HepG2 (cell line): ENCODE results near the gene ODAD4. TPM values are rescaled to one million over a fixed set of nuclear protein-coding genes. Genes with fewer than 3 reads are reported as not detected.
A peak's percentile ranks its signal among the peaks of the same experiment; 100 is the strongest.

Experiments
- ARID2 ChIP-seq: sonication (generic); formaldehyde crosslinking; IDR thresholded peaks from 2 replicates; pipeline ENCODE4 v1.8.1; 2022; ENCODE audit warnings: mild to moderate bottlenecking, missing genetic modification reagents, borderline replicate concordance
- CCDC6 ChIP-seq: sonication (generic); formaldehyde crosslinking; IDR thresholded peaks from 2 replicates; pipeline ENCODE4 v1.8.1; 2022; ENCODE audit warnings: mild to moderate bottlenecking, missing genetic modification reagents, moderate library complexity
- IKZF4 ChIP-seq: sonication (generic); formaldehyde crosslinking; IDR thresholded peaks from 2 replicates; pipeline ENCODE4 v1.5.1; 2020; ENCODE audit warnings: borderline replicate concordance, mild to moderate bottlenecking, low read depth, missing genetic modification reagents; ENCODE audit errors: not compliant biosample characterization
- IRX3 ChIP-seq: sonication (generic); formaldehyde crosslinking; IDR thresholded peaks from 2 replicates; pipeline ENCODE4 v1.8.1; 2023; ENCODE audit warnings: mild to moderate bottlenecking, low read depth, missing genetic modification reagents, borderline replicate concordance
- MTF2 ChIP-seq: sonication (generic); formaldehyde crosslinking; IDR thresholded peaks from 2 replicates; pipeline ENCODE4 v1.5.0; 2020; ENCODE audit warnings: missing genetic modification reagents, borderline replicate concordance
- NFATC3 ChIP-seq: sonication (generic); formaldehyde crosslinking; IDR thresholded peaks from 2 replicates; pipeline ENCODE4 v1.5.1; 2020; ENCODE audit warnings: mild to moderate bottlenecking, missing genetic modification reagents
- PCBP1 ChIP-seq: fragments of 200-400 bp; formaldehyde crosslinking; IDR thresholded peaks from 2 replicates; pipeline ENCODE4 v1.6.1; 2017; ENCODE audit warnings: mild to moderate bottlenecking, low read depth, low read length, borderline replicate concordance
- RBM39 ChIP-seq: fragments of 200-400 bp; formaldehyde crosslinking; IDR thresholded peaks from one replicate; pipeline ENCODE4 v1.6.1; 2018; ENCODE audit warnings: antibody characterized with exemption, mild to moderate bottlenecking, low read depth, low read length; ENCODE audit not compliant: poor library complexity, severe bottlenecking
- REL ChIP-seq: sonication (generic); formaldehyde crosslinking; conservative IDR thresholded peaks from 2 replicates; pipeline ENCODE4 v1.8.0; 2022; ENCODE audit warnings: mild to moderate bottlenecking, missing genetic modification reagents, moderate library complexity
- REPIN1 ChIP-seq: sonication (generic); formaldehyde crosslinking; IDR thresholded peaks from 2 replicates; pipeline ENCODE4 v1.8.0; 2022; ENCODE audit warnings: missing genetic modification reagents, low read depth, mild to moderate bottlenecking, borderline replicate concordance
- RXRA ChIP-seq: sonication (generic); formaldehyde crosslinking; IDR thresholded peaks from 2 replicates; pipeline ENCODE4 v1.5.1; 2020; ENCODE audit warnings: missing genetic modification reagents
- SMARCE1 ChIP-seq: fragments of 450-650 bp; IDR thresholded peaks from 2 replicates; pipeline ENCODE4 v1.6.1; 2017; ENCODE audit warnings: borderline replicate concordance
- SP5 ChIP-seq: IDR thresholded peaks from 2 replicates; pipeline ENCODE4 v1.6.1; 2016; ENCODE audit warnings: low read depth, borderline replicate concordance
- TAF15 ChIP-seq: fragments of 200-400 bp; formaldehyde crosslinking; IDR thresholded peaks from one replicate; pipeline ENCODE4 v1.6.1; 2018; ENCODE audit warnings: mild to moderate bottlenecking, low read depth, low read length; ENCODE audit not compliant: poor library complexity, severe bottlenecking
- ZNF20 ChIP-seq: sonication (generic); formaldehyde crosslinking; IDR thresholded peaks from 2 replicates; pipeline ENCODE4 v1.4.0; 2020; ENCODE audit warnings: mild to moderate bottlenecking, moderate library complexity, missing genetic modification reagents
- ZNF619 ChIP-seq: sonication (generic); formaldehyde crosslinking; IDR thresholded peaks from 2 replicates; pipeline ENCODE4 v1.4.0; 2020; ENCODE audit warnings: mild to moderate bottlenecking, missing genetic modification reagents
- ZNF672 ChIP-seq: sonication (generic); formaldehyde crosslinking; IDR thresholded peaks from 2 replicates; pipeline ENCODE4 v1.8.1; 2022; ENCODE audit warnings: missing genetic modification reagents
- ZNF674 ChIP-seq: sonication (generic); formaldehyde crosslinking; IDR thresholded peaks from 2 replicates; pipeline ENCODE4 v1.5.0; 2020; ENCODE audit warnings: low read depth, mild to moderate bottlenecking, missing genetic modification reagents
- ZNF780A ChIP-seq: sonication (generic); formaldehyde crosslinking; IDR thresholded peaks from 2 replicates; pipeline ENCODE4 v1.8.0; 2022; ENCODE audit warnings: mild to moderate bottlenecking, missing genetic modification reagents, moderate library complexity
- polyA plus RNA-seq, 8 experiments: library from polyadenylated mRNA; depleted of rRNA in 3 of 8; stranded (reverse) in 7 of 8; unstranded in 1 of 8; fragments of >200 nt; fragmentation: Illumina TruSeq in 4 of 8; extraction: Trizol in 4 of 8; gene quantifications; 2 replicates each; pipeline versions ENCODE4 v1.2.1 to v1.2.3, GENCODE V29; 2011 to 2016; ENCODE audit warnings: low read depth in 4 of 8, missing spikeins in 1 of 8, mixed read lengths in 1 of 8; ENCODE audit not compliant: insufficient read depth in 1 of 8
- total RNA-seq, 5 experiments: library from RNA; depleted of rRNA; stranded (reverse); fragments of >200 nt; fragmentation: Illumina TruSeq; extraction: Trizol; gene quantifications; 2 replicates each; pipeline ENCODE4 v1.2.3, GENCODE V29; 2016; ENCODE audit warnings: low read depth in 1 of 5
- TF ChIP-seq, protein P1 (sequence below): sonication (generic); formaldehyde crosslinking; IDR thresholded peaks from one replicate; pipeline ENCODE4 v1.5.1; 2020; ENCODE audit warnings: mild to moderate bottlenecking, missing genetic modification reagents; ENCODE audit errors: not compliant biosample characterization

ODAD4 gene
- total and polyA plus RNA-seq, 2 of the 13 experiments (the other 11 are each of a cell fraction or from before 2014, with no cell fraction given): 0.48 to 0.53 TPM

- TF ChIP-seq, protein P1, sequence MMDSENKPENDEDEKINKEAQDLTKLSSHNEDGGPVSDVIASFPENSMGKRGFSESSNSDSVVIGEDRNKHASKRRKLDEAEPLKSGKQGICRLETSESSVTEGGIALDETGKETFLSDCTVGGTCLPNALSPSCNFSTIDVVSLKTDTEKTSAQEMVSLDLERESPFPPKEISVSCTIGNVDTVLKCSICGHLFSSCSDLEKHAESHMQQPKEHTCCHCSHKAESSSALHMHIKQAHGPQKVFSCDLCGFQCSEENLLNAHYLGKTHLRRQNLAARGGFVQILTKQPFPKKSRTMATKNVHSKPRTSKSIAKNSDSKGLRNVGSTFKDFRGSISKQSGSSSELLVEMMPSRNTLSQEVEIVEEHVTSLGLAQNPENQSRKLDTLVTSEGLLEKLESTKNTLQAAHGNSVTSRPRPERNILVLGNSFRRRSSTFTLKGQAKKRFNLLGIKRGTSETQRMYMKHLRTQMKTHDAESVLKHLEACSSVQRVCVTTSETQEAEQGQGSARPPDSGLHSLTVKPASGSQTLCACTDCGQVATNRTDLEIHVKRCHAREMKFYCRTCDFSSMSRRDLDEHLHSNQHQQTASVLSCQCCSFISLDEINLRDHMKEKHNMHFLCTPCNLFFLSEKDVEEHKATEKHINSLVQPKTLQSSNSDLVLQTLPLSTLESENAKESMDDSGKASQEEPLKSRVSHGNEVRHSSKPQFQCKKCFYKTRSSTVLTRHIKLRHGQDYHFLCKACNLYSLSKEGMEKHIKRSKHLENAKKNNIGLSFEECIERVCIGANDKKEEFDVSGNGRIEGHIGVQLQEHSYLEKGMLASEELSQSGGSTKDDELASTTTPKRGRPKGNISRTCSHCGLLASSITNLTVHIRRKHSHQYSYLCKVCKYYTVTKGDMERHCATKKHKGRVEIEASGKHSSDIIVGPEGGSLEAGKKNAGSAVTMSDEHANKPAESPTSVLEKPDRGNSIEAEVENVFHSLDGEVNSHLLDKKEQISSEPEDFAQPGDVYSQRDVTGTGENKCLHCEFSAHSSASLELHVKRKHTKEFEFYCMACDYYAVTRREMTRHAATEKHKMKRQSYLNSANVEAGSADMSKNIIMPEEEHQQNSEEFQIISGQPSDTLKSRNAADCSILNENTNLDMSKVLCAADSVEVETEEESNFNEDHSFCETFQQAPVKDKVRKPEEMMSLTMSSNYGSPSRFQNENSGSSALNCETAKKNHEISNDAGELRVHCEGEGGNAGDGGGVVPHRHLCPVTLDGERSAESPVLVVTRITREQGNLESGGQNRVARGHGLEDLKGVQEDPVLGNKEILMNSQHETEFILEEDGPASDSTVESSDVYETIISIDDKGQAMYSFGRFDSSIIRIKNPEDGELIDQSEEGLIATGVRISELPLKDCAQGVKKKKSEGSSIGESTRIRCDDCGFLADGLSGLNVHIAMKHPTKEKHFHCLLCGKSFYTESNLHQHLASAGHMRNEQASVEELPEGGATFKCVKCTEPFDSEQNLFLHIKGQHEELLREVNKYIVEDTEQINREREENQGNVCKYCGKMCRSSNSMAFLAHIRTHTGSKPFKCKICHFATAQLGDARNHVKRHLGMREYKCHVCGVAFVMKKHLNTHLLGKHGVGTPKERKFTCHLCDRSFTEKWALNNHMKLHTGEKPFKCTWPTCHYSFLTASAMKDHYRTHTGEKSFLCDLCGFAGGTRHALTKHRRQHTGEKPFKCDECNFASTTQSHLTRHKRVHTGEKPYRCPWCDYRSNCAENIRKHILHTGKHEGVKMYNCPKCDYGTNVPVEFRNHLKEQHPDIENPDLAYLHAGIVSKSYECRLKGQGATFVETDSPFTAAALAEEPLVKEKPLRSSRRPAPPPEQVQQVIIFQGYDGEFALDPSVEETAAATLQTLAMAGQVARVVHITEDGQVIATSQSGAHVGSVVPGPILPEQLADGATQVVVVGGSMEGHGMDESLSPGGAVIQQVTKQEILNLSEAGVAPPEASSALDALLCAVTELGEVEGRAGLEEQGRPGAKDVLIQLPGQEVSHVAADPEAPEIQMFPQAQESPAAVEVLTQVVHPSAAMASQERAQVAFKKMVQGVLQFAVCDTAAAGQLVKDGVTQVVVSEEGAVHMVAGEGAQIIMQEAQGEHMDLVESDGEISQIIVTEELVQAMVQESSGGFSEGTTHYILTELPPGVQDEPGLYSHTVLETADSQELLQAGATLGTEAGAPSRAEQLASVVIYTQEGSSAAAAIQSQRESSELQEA (CRISPR knock-in tag): peak; percentile 87
- TF ChIP-seq RBM39 (peak; percentile 77), SP5 (CRISPR knock-in tag) (peak; percentile 58; the same call in 1 of the 2 replicates), SMARCE1 (no peak), IRX3 (CRISPR knock-in tag) (peak; percentile 75; the same call in 1 of the 2 replicates), ZNF619 (peak; percentile 62; the same call in 1 of the 2 replicates), ARID2 (0 out of 2 replicates have a peak, but pooled peaks have one; percentile 36), IKZF4 (CRISPR knock-in tag) (peak; percentile 15), ZNF674 (0 out of 2 replicates have a peak, but pooled peaks have one; percentile 34), ZNF20 (0 out of 2 replicates have a peak, but pooled peaks have one; percentile 63), TAF15 (peak; percentile 24), MTF2 (CRISPR knock-in tag) (peak; percentile 78; the same call in 1 of the 2 replicates), REL (CRISPR knock-in tag) (peak; percentile 83; the same call in 1 of the 2 replicates), REPIN1 (CRISPR knock-in tag) (no peak), NFATC3 (CRISPR knock-in tag) (no peak), ZNF672 (CRISPR knock-in tag) (no peak), CCDC6 (CRISPR knock-in tag) (peak; percentile 64; the same call in 1 of the 2 replicates), RXRA (CRISPR knock-in tag) (peak; percentile 3; the same call in 1 of the 2 replicates), ZNF780A (CRISPR knock-in tag) (no peak), PCBP1 (no peak)
These were observed 11.9 kb upstream of the ODAD4 start, which contains the start of gene ACLY (continued) for GRCh38 chr17:41918314-41919164.
